Activated T-cell treated with anti-CD3 and anti-CD28 coated beads, Interleukin-2, amount 50 U/mL, for 72 hours (primary cell): Measurements from ENCODE around the gene SUN5. TPM values are rescaled to one million over a fixed set of nuclear protein-coding genes. Genes with fewer than 3 reads are reported as not detected.

ENCODE experiments used
- total RNA-seq, 2 donors: library from RNA; stranded (reverse); gene quantifications; one replicate each; pipeline ENCODE4 v1.2.3, GENCODE V29; 2022

Gene SUN5
- total RNA-seq, 2 donors from 2014 or later = not detected

Other genes starting within 250 kb of the SUN5 start
- 1 to 10 TPM; 2.6 to 3.2 TPM for gene DNMT3B, start 242.0 kb downstream of the SUN5 start, total RNA-seq
- gene MAPRE1, start 184.5 kb downstream of the SUN5 start, total RNA-seq = 100 to 1,000 TPM in 1 of 2 donors, 10 to 100 TPM in 1; 94.6 to 100 TPM
- 1 to 10 TPM; 1.7 to 2.7 TPM for gene EFCAB8, start 145.5 kb downstream of the SUN5 start, total RNA-seq
- gene BPIFB2, start 3.3 kb upstream of the SUN5 start, total RNA-seq = not detected
- gene BPIFB6, start 27.2 kb upstream of the SUN5 start, total RNA-seq = not detected
- not detected for gene BPIFB3, start 49.5 kb upstream of the SUN5 start, total RNA-seq
- gene BPIFB4, start 75.2 kb upstream of the SUN5 start, total RNA-seq = not detected
- not detected for gene BPIFA2, start 163.7 kb upstream of the SUN5 start, total RNA-seq
- not detected for gene BPIFA3, start 212.9 kb upstream of the SUN5 start, total RNA-seq
- not detected for gene BPIFA1, start 231.6 kb upstream of the SUN5 start, total RNA-seq